Spleen (tissue), 11 donors: ENCODE data around the gene CCDC192. TPM values are rescaled to one million over a fixed set of nuclear protein-coding genes. Genes with fewer than 3 reads are reported as not detected.

Experiments used
- DNase-seq: peaks from one replicate; pipeline ENCODE4 v3.0.0-alpha.2; 2020
- H3K27ac ChIP-seq, 8 donors: fragments of 200-600 bp; sonication (generic) in 7 of 8; 1 replicate in 4 of 8; 2 replicates in 4 of 8; pipeline versions ENCODE4 v1.5.0 to v1.8.0; 2016 to 2021; ENCODE audit warnings: inconsistent platforms in 4 of 8, mild to moderate bottlenecking in 4 of 8, moderate library complexity in 1 of 8
- H3K27me3 ChIP-seq, 7 donors: fragments of 200-600 bp; sonication (generic) in 6 of 7; replicated peaks in 1 of 7; 1 replicate in 4 of 7; 2 replicates in 3 of 7; pipeline versions ENCODE4 v1.5.0 to v1.8.0; 2016 to 2021; ENCODE audit warnings: inconsistent platforms in 3 of 7, mild to moderate bottlenecking in 1 of 7
- H3K36me3 ChIP-seq, 6 donors: fragments of 200-600 bp; sonication (generic) in 5 of 6; 1 replicate in 4 of 6; 2 replicates in 2 of 6; pipeline versions ENCODE4 v1.5.0 to v1.8.0; 2016 to 2021; ENCODE audit warnings: inconsistent platforms in 2 of 6
- H3K4me1 ChIP-seq, 6 donors: fragments of 200-600 bp; sonication (generic) in 5 of 6; 1 replicate in 3 of 6; 2 replicates in 3 of 6; pipeline versions ENCODE4 v1.5.0 to v1.8.0; 2016 to 2021; ENCODE audit warnings: inconsistent platforms in 3 of 6
- H3K4me3 ChIP-seq, 8 donors: fragments of 200-600 bp; sonication (generic) in 7 of 8; 1 replicate in 4 of 8; 2 replicates in 4 of 8; pipeline versions ENCODE4 v1.5.0 to v1.8.0; 2016 to 2021; ENCODE audit warnings: inconsistent platforms in 4 of 8, mild to moderate bottlenecking in 4 of 8, moderate library complexity in 2 of 8
- H3K9me3 ChIP-seq, 8 donors: fragments of 200-600 bp; sonication (generic) in 7 of 8; 1 replicate in 4 of 8; 2 replicates in 4 of 8; pipeline versions ENCODE4 v1.5.0 to v1.8.0; 2016 to 2021; ENCODE audit warnings: inconsistent platforms in 4 of 8
- POLR2A ChIP-seq, 3 donors: fragments of 450-650 bp; IDR thresholded peaks; one replicate each; pipeline ENCODE4 v1.5.1; 2017; ENCODE audit warnings: antibody characterized with exemption in 3 of 3, mild to moderate bottlenecking in 1 of 3
- POLR2AphosphoS5 ChIP-seq, 3 donors: sonication (generic); formaldehyde crosslinking; IDR thresholded peaks; one replicate each; pipeline ENCODE4 v1.5.1; 2017; ENCODE audit warnings: antibody characterized with exemption in 3 of 3
- WGBS, 5 donors: extraction: QIAGEN DNeasy Blood & Tissue Kit in 3 of 5; methylation state at CpG; one replicate each; pipeline versions ENCODE4 v1.1.5 to v1.1.7; 2013 to 2018; 5-methylcytosine and 5-hydroxymethylcytosine counted together
- intact Hi-C: fragments of 100-400 bp; cut with DNase I; formaldehyde crosslinking; loops from one replicate; pipeline ENCODE4 v1.15.0; 2023; ENCODE audit warnings: low total_unique reads
- polyA plus RNA-seq, 3 donors: library from polyadenylated mRNA; stranded (reverse); fragments of 200-250 nt; gene quantifications; one replicate each; pipeline ENCODE4 v1.2.1, GENCODE V29; 2013
- total RNA-seq, 7 donors: library from RNA; depleted of rRNA in 3 of 7; stranded (reverse); fragments of >200 nt in 3 of 7; fragmentation: NEBNext Ultra II Directional in 4 of 7; extraction: Animal tissue kit (Norgen Biotek cat#: 25700) in 4 of 7; gene quantifications; one replicate each; pipeline versions ENCODE4 v1.1.0 to v1.2.1, GENCODE V29; 2016 to 2021
- TF ChIP-seq, protein P1 (sequence below), 11 experiments: fragments of 200-600 bp in 7 of 11; fragments of 450-650 bp in 4 of 11; sonication (generic) in 4 of 11; IDR thresholded peaks in 8 of 11; conservative IDR thresholded peaks in 3 of 11; 1 replicate in 7 of 11; 2 replicates in 4 of 11; pipeline versions ENCODE4 v1.4.0 to v1.8.0; 2016 to 2021; ENCODE audit warnings: antibody characterized with exemption in 11 of 11, inconsistent platforms in 4 of 11, mild to moderate bottlenecking in 1 of 11
- donor health status: healthy with polysubstance abuse.
- donor health status: DM: no; HTN: no; CAD: no; lungs with moderate emphysema.
- donor health status: DM: no; HTN: no; CAD: no.
- donor health status: Bipolar disorder and iron deficiency.
- donor health status: healthy.
- donor health status: DM: no; HTN: no; CAD: no.
- donor health status: DM: yes; HTN: yes; CAD: no.

Gene CCDC192
- total and polyA plus RNA-seq, 10 donors: not detected

DNA sequence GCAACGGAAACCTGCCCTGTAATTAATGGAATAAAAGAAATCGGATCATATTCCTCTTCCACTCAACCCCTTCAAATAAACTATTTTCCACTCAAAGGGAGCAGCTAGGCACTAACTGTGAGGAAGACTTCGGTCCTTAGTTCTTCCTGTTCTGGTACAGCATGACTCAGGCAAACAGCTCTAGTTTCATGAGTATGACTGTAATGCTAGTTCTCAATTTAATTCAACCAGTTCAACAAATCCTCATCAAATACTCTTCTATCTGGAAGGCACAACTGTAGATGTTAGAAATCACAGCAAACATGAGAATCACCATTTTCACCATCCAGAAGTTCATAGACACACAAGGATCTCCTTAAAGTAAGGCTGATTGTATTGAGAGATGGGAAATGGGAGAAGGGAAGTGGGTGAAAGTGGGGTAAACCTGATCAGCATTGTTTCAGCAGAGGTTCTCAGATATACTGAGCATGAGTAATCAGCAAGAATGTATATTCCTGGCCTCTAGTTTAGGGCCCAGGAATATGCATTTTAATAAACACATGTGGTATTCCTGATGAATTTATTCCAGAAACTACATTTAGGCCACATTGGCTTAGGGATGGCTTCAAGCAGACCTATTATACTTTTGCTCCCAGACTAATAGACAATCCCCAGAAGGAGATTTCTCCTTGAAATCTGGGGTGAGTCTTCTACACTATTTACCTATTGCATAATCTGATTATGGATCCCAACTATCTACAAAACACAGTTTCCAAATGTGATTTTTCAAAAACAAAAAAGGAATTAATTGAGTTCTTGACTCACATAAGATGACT lies 239.3 kb downstream of the CCDC192 start:
- no peak for TF ChIP-seq POLR2AphosphoS5 (IDR thresholded peaks at IDR 0.05)
- TF ChIP-seq, protein P1, sequence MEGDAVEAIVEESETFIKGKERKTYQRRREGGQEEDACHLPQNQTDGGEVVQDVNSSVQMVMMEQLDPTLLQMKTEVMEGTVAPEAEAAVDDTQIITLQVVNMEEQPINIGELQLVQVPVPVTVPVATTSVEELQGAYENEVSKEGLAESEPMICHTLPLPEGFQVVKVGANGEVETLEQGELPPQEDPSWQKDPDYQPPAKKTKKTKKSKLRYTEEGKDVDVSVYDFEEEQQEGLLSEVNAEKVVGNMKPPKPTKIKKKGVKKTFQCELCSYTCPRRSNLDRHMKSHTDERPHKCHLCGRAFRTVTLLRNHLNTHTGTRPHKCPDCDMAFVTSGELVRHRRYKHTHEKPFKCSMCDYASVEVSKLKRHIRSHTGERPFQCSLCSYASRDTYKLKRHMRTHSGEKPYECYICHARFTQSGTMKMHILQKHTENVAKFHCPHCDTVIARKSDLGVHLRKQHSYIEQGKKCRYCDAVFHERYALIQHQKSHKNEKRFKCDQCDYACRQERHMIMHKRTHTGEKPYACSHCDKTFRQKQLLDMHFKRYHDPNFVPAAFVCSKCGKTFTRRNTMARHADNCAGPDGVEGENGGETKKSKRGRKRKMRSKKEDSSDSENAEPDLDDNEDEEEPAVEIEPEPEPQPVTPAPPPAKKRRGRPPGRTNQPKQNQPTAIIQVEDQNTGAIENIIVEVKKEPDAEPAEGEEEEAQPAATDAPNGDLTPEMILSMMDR (IDR thresholded peaks at IDR 0.05 in 8 of 11, conservative IDR thresholded peaks at IDR 0.05 in 3 of 11): no peak
- no peak for TF ChIP-seq POLR2A (IDR thresholded peaks at IDR 0.05)
- no peaks in the 10 kb centered on the region for H3K9me3 ChIP-seq
- H3K27me3 ChIP-seq: no peaks in the 10 kb centered on the region
- intact Hi-C loops: no loop called here
- H3K4me1 ChIP-seq: peaks cover 0 to 12% (median 5%) of the 10 kb centered on the region in 6 donors
- H3K36me3 ChIP-seq: no peaks in the 10 kb centered on the region
- peak overlapping the region in 2 of 8 donors; percentile 39 to 67 for H3K27ac ChIP-seq
- no peak for DNase-seq
- H3K4me3 ChIP-seq: no peak overlapping the region
- 61 to 69% (median 66%) methylated on average over 3 of the region's 3 CpGs for WGBS, 5 donors

DNA sequence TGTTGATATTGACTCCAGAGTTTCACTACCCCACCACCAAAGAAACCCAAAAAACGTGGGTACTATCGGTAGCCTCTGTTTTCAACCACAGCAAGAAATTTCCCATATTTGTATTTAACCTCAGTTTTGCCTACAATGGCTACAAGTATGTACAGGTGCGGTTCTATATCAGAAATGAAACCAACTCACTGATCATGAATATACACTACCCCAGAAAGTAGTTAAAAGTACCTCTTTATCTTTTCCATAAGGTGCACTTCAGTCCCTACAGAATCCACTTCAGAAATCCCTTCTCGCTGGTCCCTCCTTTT lies 239.8 kb downstream of the CCDC192 start:
- no peak for DNase-seq
- Histone ChIP-seq H3K9me3 (no peaks in the 10 kb centered on the region), H3K4me1 (peaks cover 0 to 12% (median 5%) of the 10 kb centered on the region in 6 donors), H3K4me3 (no peak overlapping the region), H3K27ac (no peak overlapping the region), H3K36me3 (no peaks in the 10 kb centered on the region), H3K27me3 (no peaks in the 10 kb centered on the region)
- no peak for TF ChIP-seq POLR2AphosphoS5 (IDR thresholded peaks at IDR 0.05)
- intact Hi-C loops: no loop called here
- WGBS, 5 donors: 85 to 94% (median 90%) methylated on average over 4 of the region's 4 CpGs

DNA sequence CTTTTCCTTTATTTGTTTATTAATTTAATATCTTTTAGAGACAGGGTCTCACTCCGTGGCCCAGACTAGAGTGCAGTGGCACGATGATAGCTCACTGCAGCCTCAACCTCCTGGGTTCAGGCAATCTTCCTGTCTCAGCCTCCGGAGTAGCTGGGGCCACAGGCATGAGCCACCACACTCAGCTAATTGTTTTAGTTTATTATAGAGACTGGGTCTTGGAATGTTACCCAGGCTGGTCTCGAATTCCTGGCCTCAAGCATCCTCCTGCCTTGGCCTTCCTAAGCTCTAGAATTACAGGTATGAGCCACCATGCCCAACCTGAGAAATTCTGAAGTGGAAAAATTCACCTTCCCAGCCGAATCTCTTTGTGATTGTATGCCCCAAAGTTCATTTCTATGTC lies 240.9 kb downstream of the CCDC192 start:
- TF ChIP-seq, protein P1 (IDR thresholded peaks at IDR 0.05 in 8 of 11, conservative IDR thresholded peaks at IDR 0.05 in 3 of 11): no peak
- TF ChIP-seq POLR2A (IDR thresholded peaks at IDR 0.05) (no peak), POLR2AphosphoS5 (IDR thresholded peaks at IDR 0.05) (no peak)
- DNase-seq: no peak
- intact Hi-C loops: no loop called here
- Histone ChIP-seq H3K27me3 (no peaks in the 10 kb centered on the region), H3K27ac (no peak overlapping the region), H3K36me3 (no peaks in the 10 kb centered on the region), H3K4me1 (peaks cover 0 to 12% (median 5%) of the 10 kb centered on the region in 6 donors), H3K4me3 (no peak overlapping the region), H3K9me3 (no peaks in the 10 kb centered on the region)
- WGBS, 5 donors: 80 to 92% (median 89%) methylated on average over 5 of the region's 5 CpGs

DNA sequence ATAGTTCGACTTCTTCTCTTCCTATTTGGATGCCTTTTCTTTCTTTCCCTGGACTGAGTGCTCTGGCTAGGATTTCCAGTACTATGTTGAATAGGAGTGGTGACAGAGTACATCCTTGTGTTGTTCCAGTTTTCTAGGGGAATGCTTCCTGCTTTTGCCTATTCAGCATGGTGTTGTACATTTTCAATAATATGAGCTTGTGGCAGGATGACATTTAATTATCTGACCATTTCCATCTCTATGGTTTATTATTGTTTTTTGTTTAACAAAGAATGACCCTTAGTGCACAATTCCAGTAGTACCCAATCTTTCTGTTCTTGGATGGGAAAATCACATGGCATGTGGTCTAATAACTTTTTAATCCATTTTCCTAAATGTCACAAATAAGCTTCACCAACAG lies 244.8 kb downstream of the CCDC192 start:
- intact Hi-C loops: no loop called here
- H3K36me3 ChIP-seq: peaks cover 0 to 5% (median 0%) of the 10 kb centered on the region in 6 donors
- H3K27ac ChIP-seq: no peak overlapping the region
- peaks cover 0 to 3% (median 0%) of the 10 kb centered on the region in 6 donors for H3K4me1 ChIP-seq
- H3K27me3 ChIP-seq: no peaks in the 10 kb centered on the region
- no peak overlapping the region for H3K4me3 ChIP-seq
- DNase-seq: no peak
- TF ChIP-seq POLR2A (IDR thresholded peaks at IDR 0.05) (no peak), POLR2AphosphoS5 (IDR thresholded peaks at IDR 0.05) (no peak)
- TF ChIP-seq, protein P1 (IDR thresholded peaks at IDR 0.05 in 8 of 11, conservative IDR thresholded peaks at IDR 0.05 in 3 of 11): no peak
- H3K9me3 ChIP-seq: no peaks in the 10 kb centered on the region
- WGBS, 5 donors: 94 to 100% (median 96%) methylated on average over 1 of the region's 1 CpG
